ENCODE data around the gene SMAD6.

SMAD6 gene

GRCh38 chr15:66764072-66764786, 62.2 kb downstream of the SMAD6 start:
- TF ChIP-seq EZH2 (optimal IDR thresholded peaks at IDR 0.05; ENCODE audit: low read depth, low read length) (no peak), EZH2phosphoT487 (IDR thresholded peaks at IDR 0.05; ENCODE audit: low read length) (no peak), CTCF (IDR thresholded peaks at IDR 0.05; ENCODE audit: low read length) (no peak)
- Histone ChIP-seq H3K79me2 (ENCODE audit: low read length) (no peaks in the 10 kb centered on the region), H3K9me2 (replicated peaks; ENCODE audit: insufficient read depth, low read length) (no peaks in the 10 kb centered on the region), H3K9me3 (replicated peaks; ENCODE audit: insufficient read depth, low read length) (no peaks in the 10 kb centered on the region), H3F3A (ENCODE audit: insufficient read depth, low read length) (no peaks in the 10 kb centered on the region), H3K4me1 (ENCODE audit: low read length) (no peaks in the 10 kb centered on the region), H2AFZ (ENCODE audit: low read length) (no peak overlapping the region), H3K9ac (ENCODE audit: low read length) (no peak overlapping the region), H3K27me3 (replicated peaks; ENCODE audit: insufficient read depth, low read length) (peaks cover 23% of the 10 kb centered on the region; the same call in 1 of the 2 replicates), H3K36me3 (replicated peaks; ENCODE audit: insufficient read depth, low read length) (no peaks in the 10 kb centered on the region), H4K20me1 (ENCODE audit: insufficient read depth, low read length) (no peaks in the 10 kb centered on the region), H3K4me3 (ENCODE audit: low read length) (no peak overlapping the region), H3K4me2 (ENCODE audit: low read depth, low read length) (no peak overlapping the region), H3K27ac (ENCODE audit: low read length) (no peak overlapping the region)
- DNase-seq = no peak

- no peak for TF ChIP-seq EZH2phosphoT487 (IDR thresholded peaks at IDR 0.05; ENCODE audit: low read length)
- TF ChIP-seq EZH2 (optimal IDR thresholded peaks at IDR 0.05; ENCODE audit: low read depth, low read length) = no peak
- TF ChIP-seq CTCF (IDR thresholded peaks at IDR 0.05; ENCODE audit: low read length) = no peak
- Histone ChIP-seq H3K9ac (ENCODE audit: low read length) (no peak overlapping the region), H3K27me3 (replicated peaks; ENCODE audit: insufficient read depth, low read length) (peaks cover 23% of the 10 kb centered on the region; the same call in 1 of the 2 replicates), H3K36me3 (replicated peaks; ENCODE audit: insufficient read depth, low read length) (no peaks in the 10 kb centered on the region), H3K9me3 (replicated peaks; ENCODE audit: insufficient read depth, low read length) (no peaks in the 10 kb centered on the region), H3K4me1 (ENCODE audit: low read length) (no peaks in the 10 kb centered on the region), H3K27ac (ENCODE audit: low read length) (no peak overlapping the region), H2AFZ (ENCODE audit: low read length) (no peak overlapping the region), H3K4me2 (ENCODE audit: low read depth, low read length) (0 out of 2 replicates have a peak overlapping the region, but pooled peaks have one; percentile 0), H3K9me2 (replicated peaks; ENCODE audit: insufficient read depth, low read length) (no peaks in the 10 kb centered on the region), H4K20me1 (ENCODE audit: insufficient read depth, low read length) (no peaks in the 10 kb centered on the region), H3K4me3 (ENCODE audit: low read length) (no peak overlapping the region), H3K79me2 (ENCODE audit: low read length) (no peaks in the 10 kb centered on the region), H3F3A (ENCODE audit: insufficient read depth, low read length) (no peaks in the 10 kb centered on the region)
- peak; percentile 39 for DNase-seq
These were observed 63.6 kb downstream of the SMAD6 start for GRCh38 chr15:66765478-66766281.

- H3K36me3 ChIP-seq (replicated peaks; ENCODE audit: insufficient read depth, low read length) = no peaks in the 10 kb centered on the region
- no peaks in the 10 kb centered on the region for H3K4me1 ChIP-seq (ENCODE audit: low read length)
- H3K27ac ChIP-seq (ENCODE audit: low read length) = no peak overlapping the region
- no peaks in the 10 kb centered on the region for H3K9me2 ChIP-seq (replicated peaks; ENCODE audit: insufficient read depth, low read length)
- H3K27me3 ChIP-seq (replicated peaks; ENCODE audit: insufficient read depth, low read length) = peaks cover 23% of the 10 kb centered on the region; the same call in 1 of the 2 replicates
- no peak for DNase-seq
- 0 out of 2 replicates have a peak overlapping the region, but pooled peaks have one; percentile 0 for H3K4me2 ChIP-seq (ENCODE audit: low read depth, low read length)
- no peak overlapping the region for H3K9ac ChIP-seq (ENCODE audit: low read length)
- no peaks in the 10 kb centered on the region for H3K9me3 ChIP-seq (replicated peaks; ENCODE audit: insufficient read depth, low read length)
- H2AFZ ChIP-seq (ENCODE audit: low read length) = no peak overlapping the region
- no peaks in the 10 kb centered on the region for H3F3A ChIP-seq (ENCODE audit: insufficient read depth, low read length)
- no peaks in the 10 kb centered on the region for H4K20me1 ChIP-seq (ENCODE audit: insufficient read depth, low read length)
- no peak for TF ChIP-seq EZH2phosphoT487 (IDR thresholded peaks at IDR 0.05; ENCODE audit: low read length)
- TF ChIP-seq CTCF (IDR thresholded peaks at IDR 0.05; ENCODE audit: low read length) = no peak
- TF ChIP-seq EZH2 (optimal IDR thresholded peaks at IDR 0.05; ENCODE audit: low read depth, low read length) = no peak
- H3K79me2 ChIP-seq (ENCODE audit: low read length) = no peaks in the 10 kb centered on the region
- H3K4me3 ChIP-seq (ENCODE audit: low read length) = no peak overlapping the region
These were observed 64.5 kb downstream of the SMAD6 start for GRCh38 chr15:66766282-66767230.

Measured in MM.1S (cell line).